NCI-H2196 treated with DMSO at 0.1 percent for 48 hours (cell line): Measurements from ENCODE around the gene KLRG1.

ENCODE experiments used
- DNase-seq: peaks from one replicate; lab custom pipeline; 2025; ENCODE audit not compliant: unreplicated experiment; lab: John Stamatoyannopoulos, UW

The KLRG1 gene

GRCh38 chr12:8985213-8985754, 4.1 kb upstream of the KLRG1 start:
- no peak for DNase-seq

- no peak for DNase-seq
Measured at GRCh38 chr12:8987163-8987562, 2.2 kb upstream of the KLRG1 start.

- DNase-seq: no peak
Measured at GRCh38 chr12:8987685-8988084, 1.7 kb upstream of the KLRG1 start.

- no peak for DNase-seq
Measured at GRCh38 chr12:8991371-8992345, 2.3 kb downstream of the KLRG1 start.

- DNase-seq: no peak
Measured at GRCh38 chr12:8993827-8994226, 4.5 kb downstream of the KLRG1 start.

- no peak for DNase-seq
Measured at GRCh38 chr12:8995021-8995775, 5.9 kb downstream of the KLRG1 start.

- no peak for DNase-seq
Measured at GRCh38 chr12:8996682-8997405, 7.5 kb downstream of the KLRG1 start.

- no peak for DNase-seq
Measured at GRCh38 chr12:9001233-9001632, 11.9 kb downstream of the KLRG1 start.

- DNase-seq: no peak
Measured at GRCh38 chr12:9002335-9002734, 13.0 kb downstream of the KLRG1 start.

GRCh38 chr12:9022592-9022991, 33.2 kb downstream of the KLRG1 start:
- no peak for DNase-seq

- no peak for DNase-seq
Measured at GRCh38 chr12:9024512-9024911, 35.2 kb downstream of the KLRG1 start.

GRCh38 chr12:9027161-9028059, 38.1 kb downstream of the KLRG1 start:
- no peak for DNase-seq

- DNase-seq: no peak
Measured at GRCh38 chr12:9030776-9031175, 41.4 kb downstream of the KLRG1 start.

- DNase-seq: no peak
Measured at GRCh38 chr12:9032202-9032964, 43.0 kb downstream of the KLRG1 start.

GRCh38 chr12:9033265-9033887, 44.0 kb downstream of the KLRG1 start:
- no peak for DNase-seq

GRCh38 chr12:9034095-9034494, 44.7 kb downstream of the KLRG1 start:
- DNase-seq: no peak

GRCh38 chr12:9036227-9036626, 46.9 kb downstream of the KLRG1 start:
- DNase-seq: no peak

- DNase-seq: no peak
Measured at GRCh38 chr12:9037431-9037830, 48.1 kb downstream of the KLRG1 start.

GRCh38 chr12:9039397-9039977, 50.1 kb downstream of the KLRG1 start:
- DNase-seq: no peak
